CD4-positive, alpha-beta T cell (primary cell): ENCODE measurements around the gene TEPSIN. TPM values are rescaled to one million over a fixed set of nuclear protein-coding genes. Genes with fewer than 3 reads are reported as not detected.

Experiments
- ATAC-seq: fragments of 200-7000 bp; cut with Tn5 transposase; one replicate; pipeline ENCODE4 v1.10.0; 2022; ENCODE audit warnings: mild to moderate bottlenecking; ENCODE audit not compliant: poor library complexity
- CTCF ChIA-PET: fragments of 350-600 bp; sonication (Branson Sonifier 250); formaldehyde crosslinking; loops from one replicate; lab custom pipeline; 2021; ENCODE audit warnings: antibody characterized with exemption, inconsistent platforms; lab: Charles Lee
- POLR2A ChIA-PET: fragments of 350-600 bp; sonication (Branson Sonifier 250); formaldehyde crosslinking; loops from one replicate; lab custom pipeline; 2021; ENCODE audit warnings: antibody characterized with exemption, inconsistent platforms; lab: Charles Lee
- DNase-seq, 14 experiments: peaks; one replicate each; pipeline ENCODE4 v3.0.0-alpha.2; 2013 to 2020; ENCODE audit warnings: mixed read lengths in 2 of 14
- H3K27ac ChIP-seq, 2 donors: one replicate each; pipeline versions ENCODE4 v1.5.1 to v1.7.0; 2013; ENCODE audit warnings: low read length in 2 of 2, low read depth in 1 of 2, mild to moderate bottlenecking in 1 of 2
- H3K27me3 ChIP-seq, 2 experiments: 1 replicate in 1 of 2; 2 replicates in 1 of 2; pipeline versions ENCODE4 v1.6.1 to v1.7.0; 2013; ENCODE audit warnings: low read length in 2 of 2, control low read depth in 1 of 2, mild to moderate bottlenecking in 1 of 2, moderate library complexity in 1 of 2; ENCODE audit not compliant: insufficient read depth in 2 of 2, control insufficient read depth in 1 of 2
- H3K36me3 ChIP-seq: one replicate; pipeline ENCODE4 v1.6.1; 2013; ENCODE audit warnings: low read length, control low read depth; ENCODE audit not compliant: insufficient read depth
- H3K4me1 ChIP-seq: one replicate; pipeline ENCODE4 v1.6.1; 2013; ENCODE audit warnings: low read length, control low read depth; ENCODE audit not compliant: insufficient read depth
- H3K4me3 ChIP-seq: one replicate; pipeline ENCODE4 v1.5.1; 2013; ENCODE audit warnings: mild to moderate bottlenecking, low read length, moderate library complexity
- H3K9me3 ChIP-seq, 2 experiments: 1 replicate in 1 of 2; 2 replicates in 1 of 2; pipeline versions ENCODE4 v1.6.1 to v1.7.0; 2013; ENCODE audit warnings: low read length in 2 of 2, mild to moderate bottlenecking in 2 of 2, control low read depth in 1 of 2, moderate library complexity in 1 of 2; ENCODE audit not compliant: control insufficient read depth in 1 of 2, insufficient read depth in 1 of 2
- H3K27ac Mint-ChIP-seq: one replicate; pipeline ENCODE4 v1.8.0; 2020; ENCODE audit warnings: mixed read lengths
- H3K27me3 Mint-ChIP-seq: one replicate; pipeline ENCODE4 v1.8.0; 2021; ENCODE audit warnings: mixed read lengths
- H3K36me3 Mint-ChIP-seq: one replicate; pipeline ENCODE4 v1.8.0; 2021; ENCODE audit warnings: low read depth, mixed read lengths
- H3K4me1 Mint-ChIP-seq: one replicate; pipeline ENCODE4 v1.8.0; 2021; ENCODE audit warnings: low read depth, mixed read lengths
- H3K4me3 Mint-ChIP-seq: one replicate; pipeline ENCODE4 v1.8.0; 2020; ENCODE audit warnings: mild to moderate bottlenecking, mixed read lengths
- H3K9me3 Mint-ChIP-seq: one replicate; pipeline ENCODE4 v1.8.0; 2020; ENCODE audit warnings: mixed read lengths
- CTCF ChIP-seq: fragments of 200-600 bp; IDR thresholded peaks from one replicate; pipeline ENCODE4 v1.8.0; 2022; ENCODE audit warnings: antibody characterized with exemption, mild to moderate bottlenecking
- intact Hi-C, 2 experiments: fragments of 100-400 bp; cut with DNase I in 1 of 2; cut with micrococcal nuclease in 1 of 2; formaldehyde crosslinking; loops; one replicate each; pipeline versions ENCODE4 v1.15.1 to v1.9.0; 2023 to 2025; cut with DNase I, micrococcal nuclease
- total RNA-seq, 174 experiments: library from RNA in 2 of 174; stranded (reverse) in 2 of 174; gene quantifications; one replicate each; pipeline ENCODE4 v1.2.3 and lab custom pipeline; 2021 to 2026

Gene TEPSIN
- total RNA-seq, 2 experiments from 2014 or later, result 68.2 to 74.4 TPM

GRCh38 chr17:81212365-81212764, 26.5 kb downstream of the TEPSIN start:
- Mint-ChIP-seq H3K27ac (no peak overlapping the region), H3K4me3 (no peak overlapping the region), H3K36me3 (no peaks in the 10 kb centered on the region), H3K4me1 (no peaks in the 10 kb centered on the region), H3K27me3 (no peaks in the 10 kb centered on the region), H3K9me3 (no peaks in the 10 kb centered on the region)
- H3K4me3 ChIP-seq, result no peak overlapping the region
- H3K9me3 ChIP-seq, result no peaks in the 10 kb centered on the region
- no peak overlapping the region for H3K27ac ChIP-seq
- CTCF ChIA-PET, result no interaction called here
- ATAC-seq (no peak), DNase-seq (no peak)
- POLR2A ChIA-PET, result no interaction called here
- intact Hi-C loops, result no loop called here
- no peaks in the 10 kb centered on the region for H3K4me1 ChIP-seq
- peaks cover 2% of the 10 kb centered on the region for H3K36me3 ChIP-seq
- TF ChIP-seq CTCF, result no peak
- no peaks in the 10 kb centered on the region for H3K27me3 ChIP-seq

GRCh38 chr17:81210868-81211267, 28.0 kb downstream of the TEPSIN start:
- H3K4me1 Mint-ChIP-seq, result no peaks in the 10 kb centered on the region

GRCh38 chr17:81210466-81210865, 28.4 kb downstream of the TEPSIN start:
- no peak for TF ChIP-seq CTCF
- H3K4me1 ChIP-seq, result no peaks in the 10 kb centered on the region
- Mint-ChIP-seq H3K4me1 (no peaks in the 10 kb centered on the region), H3K27ac (no peak overlapping the region), H3K27me3 (no peaks in the 10 kb centered on the region), H3K4me3 (no peak overlapping the region), H3K36me3 (no peaks in the 10 kb centered on the region), H3K9me3 (no peaks in the 10 kb centered on the region)
- ChIA-PET CTCF (interaction anchor here (0.7 kb wide), 1 partner anchor 788 kb away, joined by 3 read pairs; no protein-coding TSS in a partner anchor), POLR2A (no interaction called here)
- no peaks in the 10 kb centered on the region for H3K27me3 ChIP-seq
- no peaks in the 10 kb centered on the region for H3K36me3 ChIP-seq
- DNase-seq (no peak), ATAC-seq (no peak)
- H3K4me3 ChIP-seq, result no peak overlapping the region
- H3K9me3 ChIP-seq, result no peaks in the 10 kb centered on the region
- H3K27ac ChIP-seq, result no peak overlapping the region
- intact Hi-C loops, result no loop called here

More at GRCh38 chr17:81210868-81211267, 28.0 kb downstream of the TEPSIN start:
- ChIA-PET CTCF (interaction anchor here (0.7 kb wide), 1 partner anchor 787 kb away, joined by 3 read pairs; no protein-coding TSS in a partner anchor), POLR2A (no interaction called here)
- H3K9me3 Mint-ChIP-seq, result no peaks in the 10 kb centered on the region
- no peak overlapping the region for H3K4me3 ChIP-seq
- ATAC-seq (no peak), DNase-seq (no peak)
- intact Hi-C loops, result no loop called here
- no peaks in the 10 kb centered on the region for H3K27me3 ChIP-seq
- no peaks in the 10 kb centered on the region for H3K36me3 Mint-ChIP-seq
- no peaks in the 10 kb centered on the region for H3K36me3 ChIP-seq
- H3K4me1 ChIP-seq, result no peaks in the 10 kb centered on the region
- H3K27ac Mint-ChIP-seq, result no peak overlapping the region
- TF ChIP-seq CTCF, result no peak
- no peaks in the 10 kb centered on the region for H3K27me3 Mint-ChIP-seq
- H3K27ac ChIP-seq, result no peak overlapping the region
- no peak overlapping the region for H3K4me3 Mint-ChIP-seq
- H3K9me3 ChIP-seq, result no peaks in the 10 kb centered on the region
